ENCODE results near the gene GSTM1.

The GSTM1 gene

GRCh38 chr1:109726007-109726406 is 38.4 kb downstream of the GSTM1 start:
- Histone ChIP-seq H3K9me3 (ENCODE audit: control insufficient read depth, insufficient read depth, low read length) (no peaks in the 10 kb centered on the region), H3K4me1 (ENCODE audit: control insufficient read depth, low read length) (no peaks in the 10 kb centered on the region), H4K20me1 (ENCODE audit: control insufficient read depth, insufficient read depth, low read depth, low read length) (no peaks in the 10 kb centered on the region), H3K27ac (ENCODE audit: low read depth, low read length) (no peak overlapping the region), H3F3A (ENCODE audit: control insufficient read depth, insufficient read depth) (no peaks in the 10 kb centered on the region), H3K36me3 (ENCODE audit: control insufficient read depth, low read length) (no peaks in the 10 kb centered on the region), H3K4me2 (ENCODE audit: low read length) (no peak overlapping the region), H3K9me2 (replicated peaks; ENCODE audit: control insufficient read depth, low read length) (no peaks in the 10 kb centered on the region), H3K27me3 (ENCODE audit: control insufficient read depth, low read length) (peaks cover 15% of the 10 kb centered on the region), H3K79me2 (ENCODE audit: control insufficient read depth, low read length) (no peaks in the 10 kb centered on the region), H3K4me3 (ENCODE audit: low read length) (no peak overlapping the region)
- no peak for TF ChIP-seq EZH2phosphoT487 (IDR thresholded peaks at IDR 0.05; ENCODE audit: borderline replicate concordance, low read length)
- TF ChIP-seq, protein P1, sequence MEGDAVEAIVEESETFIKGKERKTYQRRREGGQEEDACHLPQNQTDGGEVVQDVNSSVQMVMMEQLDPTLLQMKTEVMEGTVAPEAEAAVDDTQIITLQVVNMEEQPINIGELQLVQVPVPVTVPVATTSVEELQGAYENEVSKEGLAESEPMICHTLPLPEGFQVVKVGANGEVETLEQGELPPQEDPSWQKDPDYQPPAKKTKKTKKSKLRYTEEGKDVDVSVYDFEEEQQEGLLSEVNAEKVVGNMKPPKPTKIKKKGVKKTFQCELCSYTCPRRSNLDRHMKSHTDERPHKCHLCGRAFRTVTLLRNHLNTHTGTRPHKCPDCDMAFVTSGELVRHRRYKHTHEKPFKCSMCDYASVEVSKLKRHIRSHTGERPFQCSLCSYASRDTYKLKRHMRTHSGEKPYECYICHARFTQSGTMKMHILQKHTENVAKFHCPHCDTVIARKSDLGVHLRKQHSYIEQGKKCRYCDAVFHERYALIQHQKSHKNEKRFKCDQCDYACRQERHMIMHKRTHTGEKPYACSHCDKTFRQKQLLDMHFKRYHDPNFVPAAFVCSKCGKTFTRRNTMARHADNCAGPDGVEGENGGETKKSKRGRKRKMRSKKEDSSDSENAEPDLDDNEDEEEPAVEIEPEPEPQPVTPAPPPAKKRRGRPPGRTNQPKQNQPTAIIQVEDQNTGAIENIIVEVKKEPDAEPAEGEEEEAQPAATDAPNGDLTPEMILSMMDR (IDR thresholded peaks at IDR 0.05; ENCODE audit: low read depth, low read length, poor library complexity, severe bottlenecking), result no peak

DNA sequence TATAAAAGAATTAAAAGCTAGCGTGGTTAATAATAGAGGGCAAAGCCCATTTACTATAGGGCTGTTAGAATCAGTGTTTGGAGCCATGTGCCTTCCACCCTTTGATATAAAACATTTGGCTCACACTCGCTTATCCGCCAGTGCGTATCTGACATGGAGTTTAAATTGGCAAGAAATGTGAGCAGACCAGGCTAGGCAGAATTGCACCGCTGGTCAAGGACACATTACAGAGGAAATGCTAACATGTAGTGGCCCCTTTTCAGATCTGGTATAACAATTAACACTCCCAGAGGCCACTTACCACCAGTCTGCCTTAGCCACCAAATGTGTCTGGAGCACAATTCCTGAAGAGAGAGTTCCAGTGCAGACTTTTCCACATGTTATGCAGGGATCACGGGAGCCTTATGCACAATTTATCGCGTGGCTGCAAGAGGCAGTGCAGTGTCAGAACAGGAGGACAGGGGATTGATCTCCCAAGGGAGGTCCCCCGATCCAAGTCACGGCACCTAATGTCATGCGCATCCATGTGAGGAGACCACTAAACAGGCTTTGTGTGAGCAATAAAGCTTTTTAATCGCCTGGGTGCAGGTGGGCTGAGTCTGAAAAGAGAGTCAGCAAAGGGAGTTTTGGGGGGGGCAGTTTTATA is 39.2 kb downstream of the GSTM1 start:
- no peak overlapping the region for H3K4me3 ChIP-seq (ENCODE audit: low read length)
- no peak overlapping the region for H3K4me2 ChIP-seq (ENCODE audit: low read length)
- peaks cover 15% of the 10 kb centered on the region for H3K27me3 ChIP-seq (ENCODE audit: control insufficient read depth, low read length)
- H3K79me2 ChIP-seq (ENCODE audit: control insufficient read depth, low read length), result no peaks in the 10 kb centered on the region
- H3K9me3 ChIP-seq (ENCODE audit: control insufficient read depth, insufficient read depth, low read length), result no peaks in the 10 kb centered on the region
- H4K20me1 ChIP-seq (ENCODE audit: control insufficient read depth, insufficient read depth, low read depth, low read length), result no peaks in the 10 kb centered on the region
- H3K9me2 ChIP-seq (replicated peaks; ENCODE audit: control insufficient read depth, low read length), result no peaks in the 10 kb centered on the region
- H3K36me3 ChIP-seq (ENCODE audit: control insufficient read depth, low read length), result no peaks in the 10 kb centered on the region
- TF ChIP-seq, protein P1 (IDR thresholded peaks at IDR 0.05; ENCODE audit: low read depth, low read length, poor library complexity, severe bottlenecking), result no peak
- TF ChIP-seq EZH2phosphoT487 (IDR thresholded peaks at IDR 0.05; ENCODE audit: borderline replicate concordance, low read length), result no peak
- H3K4me1 ChIP-seq (ENCODE audit: control insufficient read depth, low read length), result no peaks in the 10 kb centered on the region
- no peak overlapping the region for H3K27ac ChIP-seq (ENCODE audit: low read depth, low read length)
- H3F3A ChIP-seq (ENCODE audit: control insufficient read depth, insufficient read depth), result no peaks in the 10 kb centered on the region

DNA sequence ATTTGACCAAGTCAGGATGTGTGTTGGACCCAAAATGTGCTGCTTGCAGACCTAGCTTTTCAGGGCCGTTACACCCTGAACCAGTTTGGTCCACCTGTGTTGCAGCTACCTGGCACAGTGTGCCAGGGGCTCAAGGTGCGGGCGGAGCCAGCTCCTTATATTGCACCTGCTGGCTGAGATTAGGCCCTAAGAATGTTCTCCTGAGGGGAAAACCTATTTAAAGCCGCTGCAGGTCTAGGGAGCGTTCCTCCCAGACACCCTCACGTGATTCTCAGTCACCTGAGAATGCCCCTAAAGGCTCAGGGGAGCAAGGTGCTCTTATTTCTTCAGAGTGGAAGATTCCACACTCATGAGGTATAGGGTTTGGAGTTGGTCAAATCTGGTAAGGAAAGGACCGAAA is 41.3 kb downstream of the GSTM1 start:
- no peaks in the 10 kb centered on the region for H3K9me2 ChIP-seq (replicated peaks; ENCODE audit: control insufficient read depth, low read length)
- H3K4me1 ChIP-seq (ENCODE audit: control insufficient read depth, low read length), result no peaks in the 10 kb centered on the region
- H4K20me1 ChIP-seq (ENCODE audit: control insufficient read depth, insufficient read depth, low read depth, low read length), result no peaks in the 10 kb centered on the region
- H3K36me3 ChIP-seq (ENCODE audit: control insufficient read depth, low read length), result no peaks in the 10 kb centered on the region
- H3K27ac ChIP-seq (ENCODE audit: low read depth, low read length), result no peak overlapping the region
- H3K27me3 ChIP-seq (ENCODE audit: control insufficient read depth, low read length), result peaks cover 15% of the 10 kb centered on the region
- H3K9me3 ChIP-seq (ENCODE audit: control insufficient read depth, insufficient read depth, low read length), result no peaks in the 10 kb centered on the region
- no peaks in the 10 kb centered on the region for H3K79me2 ChIP-seq (ENCODE audit: control insufficient read depth, low read length)
- TF ChIP-seq, protein P1 (IDR thresholded peaks at IDR 0.05; ENCODE audit: low read depth, low read length, poor library complexity, severe bottlenecking), result no peak
- no peak for TF ChIP-seq EZH2phosphoT487 (IDR thresholded peaks at IDR 0.05; ENCODE audit: borderline replicate concordance, low read length)
- no peak overlapping the region for H3K4me3 ChIP-seq (ENCODE audit: low read length)
- H3K4me2 ChIP-seq (ENCODE audit: low read length), result no peak overlapping the region
- H3F3A ChIP-seq (ENCODE audit: control insufficient read depth, insufficient read depth), result no peaks in the 10 kb centered on the region
